GM12878 (cell line): ENCODE results near the gene PTBP3. TPM values are rescaled to one million over a fixed set of nuclear protein-coding genes. Genes with fewer than 3 reads are reported as not detected.

ENCODE experiments used
- ATAC-seq: fragments of 200-7000 bp; cut with Tn5 transposase; 3 replicates; pipeline ENCODE4 v1.9.1; 2020; ENCODE audit warnings: mild to moderate bottlenecking, moderate library complexity
- BruUV-seq: library from RNA; stranded (reverse); fragments of 400-500 nt; replicated peaks from 2 replicates; lab custom pipeline; 2021; lab: Mats Ljungman, UMichigan
- CTCF ChIA-PET: fragments of 300-600 bp; sonication (Branson Sonifier 250); formaldehyde crosslinking; extraction: SDS; loops from one replicate; lab custom pipeline; 2021; ENCODE audit warnings: inconsistent platforms; lab: Yijun Ruan, JAX
- POLR2A ChIA-PET: fragments of 350-600 bp; formaldehyde crosslinking; extraction: SDS; loops from one replicate; lab custom pipeline; 2021; ENCODE audit warnings: inconsistent platforms; lab: Charles Lee
- RAD21 ChIA-PET: fragments of 300-600 bp; sonication (Branson Sonifier 250); formaldehyde crosslinking; loops from one replicate; lab custom pipeline; 2023; ENCODE audit warnings: antibody characterized with exemption; ENCODE audit not compliant: unreplicated experiment; lab: Charles Lee
- SMC1A ChIA-PET: fragments of 300-600 bp; sonication (Branson Sonifier 250); formaldehyde crosslinking; loops from one replicate; lab custom pipeline; 2023; ENCODE audit not compliant: unreplicated experiment, uncharacterized antibody; lab: Charles Lee
- DNase-seq: peaks from one replicate; pipeline ENCODE4 v3.0.0-alpha.2; 2011; ENCODE audit warnings: low read depth, low spot score
- FAIRE-seq: peaks from 3 replicates; lab custom pipeline; 2011; peaks lifted over from hg19 to GRCh38; lab: Jason Lieb, UNC
- H2AFZ ChIP-seq: 2 replicates; pipeline ENCODE4 v1.6.0; 2011; ENCODE audit warnings: low read depth, low read length, control low read depth; ENCODE audit not compliant: control insufficient read depth
- H3K27ac ChIP-seq: 2 replicates; pipeline ENCODE4 v1.5.1; 2011; ENCODE audit warnings: control low read depth; ENCODE audit not compliant: control insufficient read depth, insufficient read depth
- H3K27me3 ChIP-seq, 2 experiments: replicated peaks in 1 of 2; 2 replicates each; pipeline versions ENCODE4 v1.6.0 to v1.6.1; 2011; ENCODE audit warnings: low read length in 1 of 2; ENCODE audit not compliant: control insufficient read depth in 2 of 2, insufficient read depth in 2 of 2
- H3K36me3 ChIP-seq, 2 experiments: 2 replicates each; pipeline ENCODE4 v1.5.1; 2011; ENCODE audit warnings: low read length in 1 of 2; ENCODE audit not compliant: control insufficient read depth in 2 of 2, insufficient read depth in 2 of 2
- H3K4me1 ChIP-seq: 2 replicates; pipeline ENCODE4 v1.6.1; 2011; ENCODE audit warnings: mild to moderate bottlenecking, low read length, moderate library complexity, mixed read lengths; ENCODE audit not compliant: control insufficient read depth, insufficient read depth
- H3K4me2 ChIP-seq: 2 replicates; pipeline ENCODE4 v1.6.0; 2011; ENCODE audit warnings: control low read depth; ENCODE audit not compliant: control insufficient read depth, insufficient read depth
- H3K4me3 ChIP-seq: fragments of 200-600 bp; sonication (generic); 2 replicates; pipeline ENCODE4 v1.5.1; 2016
- H3K79me2 ChIP-seq: 2 replicates; pipeline ENCODE4 v1.6.0; 2011; ENCODE audit warnings: low read length; ENCODE audit not compliant: control insufficient read depth, insufficient read depth
- H3K9ac ChIP-seq: 2 replicates; pipeline ENCODE4 v1.8.0; 2011; ENCODE audit warnings: low read length, control low read depth, mixed read lengths; ENCODE audit not compliant: control insufficient read depth, insufficient read depth
- H3K9me3 ChIP-seq: replicated peaks from 3 replicates; pipeline ENCODE4 v1.5.1; 2011; ENCODE audit warnings: mild to moderate bottlenecking, low read length; ENCODE audit not compliant: control insufficient read depth, insufficient read depth
- H4K20me1 ChIP-seq: 2 replicates; pipeline ENCODE4 v1.6.0; 2011; ENCODE audit not compliant: control insufficient read depth, insufficient read depth
- ATF2 ChIP-seq: IDR thresholded peaks from 2 replicates; pipeline ENCODE4 v1.6.1; 2012; ENCODE audit warnings: low read length, inconsistent platforms
- BRCA1 ChIP-seq: IDR thresholded peaks from 2 replicates; pipeline ENCODE4 v1.6.1; 2011; ENCODE audit warnings: low read depth, low read length, improper control_type of control experiment
- CBFB ChIP-seq: IDR thresholded peaks from 2 replicates; pipeline ENCODE4 v1.6.1; 2016; ENCODE audit warnings: antibody characterized with exemption, low read depth
- CBX5 ChIP-seq: sonication (generic); IDR thresholded peaks from 2 replicates; pipeline ENCODE4 v1.6.1; 2016; ENCODE audit warnings: low read depth, moderate library complexity, mild to moderate bottlenecking, inconsistent platforms
- CREM ChIP-seq: IDR thresholded peaks from 2 replicates; pipeline ENCODE4 v1.6.1; 2014; ENCODE audit warnings: antibody characterized with exemption, low read depth
- HDGF ChIP-seq: fragments of 450-650 bp; IDR thresholded peaks from 2 replicates; pipeline ENCODE4 v1.6.1; 2016; ENCODE audit warnings: antibody characterized with exemption
- HSF1 ChIP-seq: fragments of 150-350 bp; IDR thresholded peaks from 2 replicates; pipeline ENCODE4 v1.6.1; 2014; ENCODE audit warnings: mild to moderate bottlenecking, low read depth, low read length
- KDM1A ChIP-seq: fragments of 200-600 bp; sonication (generic); IDR thresholded peaks from 2 replicates; pipeline ENCODE4 v1.6.1; 2016; ENCODE audit warnings: borderline replicate concordance
- LARP7 ChIP-seq: fragments of 450-650 bp; IDR thresholded peaks from 2 replicates; pipeline ENCODE4 v1.6.1; 2017; ENCODE audit warnings: mild to moderate bottlenecking
- MYC ChIP-seq: IDR thresholded peaks from 2 replicates; pipeline ENCODE4 v1.6.1; 2011; ENCODE audit warnings: mild to moderate bottlenecking, low read length, moderate library complexity, inconsistent platforms; ENCODE audit not compliant: insufficient read depth, insufficient replicate concordance, insufficient read length, severe bottlenecking
- NRF1 ChIP-seq: conservative IDR thresholded peaks from 2 replicates; pipeline ENCODE4 v1.6.1; 2011; ENCODE audit warnings: mild to moderate bottlenecking, low read depth, low read length, improper control_type of control experiment
- PAX8 ChIP-seq: fragments of 450-650 bp; IDR thresholded peaks from 2 replicates; pipeline ENCODE4 v1.6.1; 2017; ENCODE audit warnings: mild to moderate bottlenecking, moderate library complexity
- POLR2AphosphoS5 ChIP-seq: IDR thresholded peaks from 2 replicates; pipeline ENCODE4 v1.6.1; 2011; ENCODE audit warnings: mild to moderate bottlenecking, low read length, inconsistent platforms
- SMAD1 ChIP-seq: fragments of 450-650 bp; IDR thresholded peaks from 2 replicates; pipeline ENCODE4 v1.6.1; 2018; ENCODE audit warnings: mild to moderate bottlenecking, low read depth; ENCODE audit not compliant: partially characterized antibody
- SMC3 ChIP-seq: IDR thresholded peaks from 2 replicates; pipeline ENCODE4 v1.6.1; 2011; ENCODE audit warnings: low read length, improper control_type of control experiment, borderline replicate concordance
- STAT3 ChIP-seq: IDR thresholded peaks from 2 replicates; pipeline ENCODE4 v1.6.1; 2011; ENCODE audit warnings: low read depth, low read length, improper control_type of control experiment
- WGBS: methylation state at CpG from one replicate; pipeline ENCODE4 v1.1.6; 2016; ENCODE audit warnings: low lambda C conversion rate; ENCODE audit not compliant: insufficient replicate concordance, insufficient coverage; ENCODE audit errors: missing lambda C conversion rate; 5-methylcytosine and 5-hydroxymethylcytosine counted together
- in situ Hi-C: fragments of 300-500 bp; cut with MboI; formaldehyde crosslinking; loops from 9 replicates; pipeline ENCODE4 v1.14.3; 2018; ENCODE audit warnings: mixed read lengths
- intact Hi-C: fragments of 100-400 bp; cut with micrococcal nuclease; formaldehyde crosslinking; loops from one replicate; pipeline ENCODE4 v1.14.2; 2022; ENCODE audit not compliant: unreplicated experiment
- polyA plus RNA-seq, 11 experiments: library from polyadenylated mRNA; depleted of rRNA in 4 of 11; unstranded in 6 of 11; stranded (reverse) in 5 of 11; fragments of >200 nt; fragmentation: Nextera tagmentation in 4 of 11; fragmentation: Illumina TruSeq in 1 of 11; extraction: Ambion mirVana in 4 of 11; extraction: Trizol in 1 of 11; gene quantifications; 1 replicate in 1 of 11; 2 replicates in 10 of 11; pipeline versions ENCODE4 v1.2.1 to v1.2.3, GENCODE V29; 2011 to 2016; ENCODE audit warnings: inconsistent platforms in 2 of 11, missing spikeins in 2 of 11, low read depth in 1 of 11
- total RNA-seq, 4 experiments: library from RNA; depleted of rRNA in 3 of 4; stranded (reverse); fragments of >200 nt in 3 of 4; fragmentation: Illumina TruSeq in 1 of 4; extraction: Trizol in 1 of 4; gene quantifications; 2 replicates each; pipeline versions ENCODE4 v1.2.1 to v1.2.3, GENCODE V29; 2013 to 2021

The PTBP3 gene
- total and polyA plus RNA-seq, 10 of the 15 experiments (the other 5 are each of a cell fraction or from before 2014, with no cell fraction given): 12.5 to 104 (median 52.7) TPM

GRCh38 chr9:112203536-112203935 lies 129.9 kb downstream of the PTBP3 start:
- FAIRE-seq: no peak
- RAD21 ChIA-PET: no interaction called here

More at GRCh38 chr9:112203536-112203935, 129.9 kb downstream of the PTBP3 start:
- ChIA-PET CTCF (interaction anchor here (0.6 to 0.8 kb wide), 2 partner anchors 9 to 40 kb away, joined by 3 read pairs; no protein-coding TSS in a partner anchor), POLR2A (no interaction called here), SMC1A (no interaction called here)
- in situ Hi-C loops (no loop called here), intact Hi-C loops (no loop called here)
- no TSS peak for BruUV-seq
- Histone ChIP-seq H3K9me3 (peaks cover 1% of the 10 kb centered on the region; the same call in 2 of the 3 replicates), H3K4me2 (no peak overlapping the region), H3K27ac (no peak overlapping the region), H3K27me3 (no peaks in the 10 kb centered on the region), H3K4me3 (no peak overlapping the region), H3K36me3 (peaks cover 0 to 3% of the 10 kb centered on the region in 2 experiments; a peak in 2 of 4 replicates), H4K20me1 (no peaks in the 10 kb centered on the region), H2AFZ (no peak overlapping the region), H3K79me2 (no peaks in the 10 kb centered on the region), H3K9ac (no peak overlapping the region), H3K4me1 (no peaks in the 10 kb centered on the region)
- WGBS: 41% methylated on average over 2 of the region's 2 CpGs
- ATAC-seq (no peak), DNase-seq (no peak)
- TF ChIP-seq PAX8: no peak
- no peak for TF ChIP-seq KDM1A
- TF ChIP-seq MYC: no peak
- no peak for TF ChIP-seq BRCA1
- TF ChIP-seq STAT3: no peak
- TF ChIP-seq NRF1: no peak
- no peak for TF ChIP-seq LARP7
- TF ChIP-seq ATF2: no peak
- no peak for TF ChIP-seq HSF1
- no peak for TF ChIP-seq CBFB
- no peak for TF ChIP-seq POLR2AphosphoS5
- no peak for TF ChIP-seq HDGF
- no peak for TF ChIP-seq CBX5
- TF ChIP-seq SMC3: no peak
- TF ChIP-seq SMAD1: no peak
- no peak for TF ChIP-seq CREM
